ENCODE results near the gene MYO5A. TPM values are rescaled to one million over a fixed set of nuclear protein-coding genes. Genes with fewer than 3 reads are reported as not detected.

The MYO5A gene
- total and polyA plus RNA-seq, 8 donors, result 2.4 to 11.9 (median 8.1) TPM

DNA sequence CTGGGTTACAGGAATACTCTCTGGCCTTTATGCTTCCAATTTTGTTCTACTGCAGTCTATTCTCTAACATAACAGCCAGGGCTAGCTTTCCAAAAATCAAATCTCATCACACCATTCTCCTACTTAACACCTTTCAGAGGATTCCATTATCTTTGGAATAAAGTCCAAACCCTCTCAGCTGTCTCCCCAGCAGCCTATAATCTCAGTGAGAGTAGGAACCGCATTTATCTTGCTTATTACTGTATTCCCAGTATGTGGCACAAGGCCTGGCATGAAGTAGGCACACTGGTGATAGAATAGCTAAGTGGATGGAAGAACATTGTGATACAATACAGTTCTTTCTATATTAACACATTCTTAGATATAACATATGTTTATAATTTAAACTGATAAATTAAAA is 184.1 kb downstream of the MYO5A start:
- intact Hi-C loops (cut with DNase I), result no loop called here

DNA sequence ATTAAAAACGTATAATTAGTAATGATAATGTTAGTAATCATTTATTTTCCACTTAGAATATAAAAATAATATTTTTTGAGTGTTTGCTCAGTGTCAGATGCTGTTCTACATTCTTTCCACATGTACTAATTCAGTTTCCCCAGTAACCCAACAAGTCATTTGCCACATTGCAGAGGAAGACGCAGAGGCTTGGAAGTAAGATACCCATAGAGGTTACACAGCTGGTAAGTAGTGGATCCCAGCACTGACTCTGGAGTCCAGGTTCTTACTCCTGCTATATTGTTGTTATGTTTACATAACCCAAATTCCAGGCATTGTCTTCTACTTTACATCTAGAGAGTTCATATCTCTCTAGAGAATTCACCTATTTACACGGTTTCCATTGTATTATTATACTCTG is 184.8 kb downstream of the MYO5A start:
- no peak for ATAC-seq
- FAIRE-seq, result no peak
- TF ChIP-seq, protein P1, sequence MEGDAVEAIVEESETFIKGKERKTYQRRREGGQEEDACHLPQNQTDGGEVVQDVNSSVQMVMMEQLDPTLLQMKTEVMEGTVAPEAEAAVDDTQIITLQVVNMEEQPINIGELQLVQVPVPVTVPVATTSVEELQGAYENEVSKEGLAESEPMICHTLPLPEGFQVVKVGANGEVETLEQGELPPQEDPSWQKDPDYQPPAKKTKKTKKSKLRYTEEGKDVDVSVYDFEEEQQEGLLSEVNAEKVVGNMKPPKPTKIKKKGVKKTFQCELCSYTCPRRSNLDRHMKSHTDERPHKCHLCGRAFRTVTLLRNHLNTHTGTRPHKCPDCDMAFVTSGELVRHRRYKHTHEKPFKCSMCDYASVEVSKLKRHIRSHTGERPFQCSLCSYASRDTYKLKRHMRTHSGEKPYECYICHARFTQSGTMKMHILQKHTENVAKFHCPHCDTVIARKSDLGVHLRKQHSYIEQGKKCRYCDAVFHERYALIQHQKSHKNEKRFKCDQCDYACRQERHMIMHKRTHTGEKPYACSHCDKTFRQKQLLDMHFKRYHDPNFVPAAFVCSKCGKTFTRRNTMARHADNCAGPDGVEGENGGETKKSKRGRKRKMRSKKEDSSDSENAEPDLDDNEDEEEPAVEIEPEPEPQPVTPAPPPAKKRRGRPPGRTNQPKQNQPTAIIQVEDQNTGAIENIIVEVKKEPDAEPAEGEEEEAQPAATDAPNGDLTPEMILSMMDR (IDR thresholded peaks at IDR 0.05), result no peak
- Histone ChIP-seq H3K27me3 (no peaks in the 10 kb centered on the region), H3K4me1 (no peaks in the 10 kb centered on the region), H3K36me3 (no peaks in the 10 kb centered on the region), H3K27ac (no peak overlapping the region), H3K9me3 (no peaks in the 10 kb centered on the region), H3K4me3 (no peak overlapping the region)
- no peak for DNase-seq
- WGBS, 2 donors, result 72 to 81% methylated on average over 3 of the region's 3 CpGs
- intact Hi-C loops (cut with DNase I), result no loop called here

More for the DNA sequence above, 184.1 kb downstream of the MYO5A start:
- Histone ChIP-seq H3K4me1 (no peaks in the 10 kb centered on the region), H3K9me3 (no peaks in the 10 kb centered on the region), H3K27me3 (no peaks in the 10 kb centered on the region), H3K4me3 (no peak overlapping the region), H3K36me3 (no peaks in the 10 kb centered on the region), H3K27ac (no peak overlapping the region)
- DNase-seq (no peak), FAIRE-seq (no peak), ATAC-seq (no peak)
- TF ChIP-seq, protein P1 (IDR thresholded peaks at IDR 0.05), result no peak
- 81 to 86% methylated on average over 1 of the region's 1 CpG for WGBS, 2 donors

DNA sequence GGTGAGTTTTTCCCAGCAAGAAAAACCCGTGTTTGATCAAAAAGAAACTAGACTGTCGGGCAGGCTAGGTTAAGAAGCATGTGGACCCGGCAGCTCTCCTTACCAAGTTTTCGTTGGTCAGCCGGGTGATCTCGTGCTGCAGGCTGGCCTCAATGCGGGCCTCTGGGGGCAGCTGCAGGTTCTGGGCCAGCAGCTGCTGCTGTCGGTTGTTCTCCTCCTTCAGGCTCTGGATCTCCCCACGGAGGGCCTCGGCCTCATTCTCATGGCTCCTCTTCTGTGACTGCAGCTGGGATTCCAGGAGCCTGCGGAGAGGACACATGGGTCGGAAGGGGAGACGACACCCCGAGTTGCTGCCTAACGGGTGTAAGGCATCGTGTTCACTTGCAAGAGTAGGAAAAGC is 188.6 kb downstream of the MYO5A start:
- TF ChIP-seq, protein P1 (IDR thresholded peaks at IDR 0.05), result no peak
- Histone ChIP-seq H3K4me1 (peaks cover 0 to 6% (median 5%) of the 10 kb centered on the region in 3 donors), H3K9me3 (no peaks in the 10 kb centered on the region), H3K27ac (no peak overlapping the region), H3K36me3 (no peaks in the 10 kb centered on the region), H3K27me3 (no peaks in the 10 kb centered on the region), H3K4me3 (no peak overlapping the region)
- FAIRE-seq, result no peak
- intact Hi-C loops (cut with DNase I), result no loop called here
- 89 to 94% methylated on average over 16 of the region's 16 CpGs for WGBS, 2 donors
- peak in 1 of 6 donors; percentile 37 for DNase-seq
- ATAC-seq, result no peak

DNA sequence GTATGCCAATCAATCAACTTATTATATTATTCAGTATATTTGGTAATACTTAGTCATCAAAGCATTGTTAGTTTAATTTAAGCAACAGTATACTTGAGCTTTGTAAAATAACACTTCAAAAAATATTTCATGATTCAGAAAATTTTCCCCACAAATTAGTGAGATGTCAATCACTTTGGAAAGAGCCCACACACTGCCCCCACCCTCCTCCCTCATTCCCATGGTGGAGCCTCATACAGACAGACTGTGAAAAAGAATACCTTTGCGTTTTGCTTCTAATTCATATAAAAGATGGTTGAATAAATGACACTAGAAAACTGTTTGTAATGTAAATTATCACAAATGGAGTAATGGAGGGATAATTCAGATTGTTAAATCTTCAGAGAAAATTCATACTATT is 189.8 kb downstream of the MYO5A start:
- Histone ChIP-seq H3K4me3 (no peak overlapping the region), H3K4me1 (peaks cover 0 to 6% (median 5%) of the 10 kb centered on the region in 3 donors), H3K9me3 (no peaks in the 10 kb centered on the region), H3K27me3 (no peaks in the 10 kb centered on the region), H3K27ac (no peak overlapping the region), H3K36me3 (no peaks in the 10 kb centered on the region)
- FAIRE-seq, result no peak
- DNase-seq, result no peak
- TF ChIP-seq, protein P1 (IDR thresholded peaks at IDR 0.05), result no peak
- 94% methylated on average over 1 of the region's 1 CpG for whole genome bisulfite sequencing, 2 donors
- intact Hi-C loops (cut with DNase I), result loop anchor here in 1 of 3 donors (10.0 kb wide), 1 partner anchor 84 kb away; no protein-coding TSS in a partner anchor
- ATAC-seq, result no peak

DNA sequence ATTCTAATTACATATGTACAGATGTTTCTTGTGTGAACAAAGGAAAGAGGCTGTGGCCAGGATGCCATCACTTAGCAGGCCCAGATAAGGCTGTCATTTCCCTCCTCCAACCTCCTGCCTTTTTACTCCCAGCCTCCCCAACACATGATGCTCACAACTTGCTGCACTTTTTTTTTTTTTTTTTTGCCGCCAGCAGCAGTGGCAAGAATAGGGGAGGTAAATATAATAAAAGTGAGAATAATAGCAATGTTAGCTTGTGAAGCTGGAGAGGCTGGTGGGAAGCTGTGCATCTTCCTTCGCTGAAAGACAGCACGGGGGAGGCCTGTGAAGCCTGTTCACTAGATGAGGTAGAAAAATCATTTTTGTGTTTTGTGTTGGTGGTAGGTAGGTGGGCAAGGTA is 190.6 kb downstream of the MYO5A start:
- FAIRE-seq (no peak), ATAC-seq (no peak), DNase-seq (no peak)
- intact Hi-C loops (cut with DNase I), result loop anchor here in 1 of 3 donors (10.0 kb wide), 1 partner anchor 83 kb away; no protein-coding TSS in a partner anchor
- 93 to 97% methylated on average over 3 of the region's 3 CpGs for WGBS, 2 donors
- Histone ChIP-seq H3K27me3 (no peaks in the 10 kb centered on the region), H3K9me3 (no peaks in the 10 kb centered on the region), H3K36me3 (no peaks in the 10 kb centered on the region), H3K27ac (no peak overlapping the region), H3K4me1 (peaks cover 0 to 6% (median 5%) of the 10 kb centered on the region in 3 donors), H3K4me3 (no peak overlapping the region)
- TF ChIP-seq, protein P1 (IDR thresholded peaks at IDR 0.05), result no peak
